ENCODE results near the gene DIP2B.

The DIP2B gene

DNA sequence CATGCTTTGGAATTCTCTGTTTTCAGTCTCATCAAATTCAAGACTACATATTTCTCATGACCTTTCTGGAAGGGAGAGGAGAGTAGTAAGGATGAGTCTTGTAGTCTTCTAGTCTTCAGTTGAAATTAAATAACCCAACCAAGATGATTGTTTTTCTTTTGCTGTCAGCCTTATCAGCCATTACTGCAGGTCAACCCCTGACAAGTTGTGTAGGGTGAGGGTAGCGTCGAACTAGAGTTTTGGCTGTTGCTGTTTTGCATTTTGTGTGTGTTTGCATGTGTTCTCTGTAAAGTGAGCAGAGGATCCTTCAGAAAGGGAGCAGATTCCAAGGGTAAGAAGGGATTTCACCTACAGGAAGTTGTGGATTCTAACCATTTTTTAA lies 28.4 kb downstream of the DIP2B start:
- POLR2A ChIA-PET, result no interaction called here
- no peak for DNase-seq (ENCODE audit: extremely low spot score)
- CTCF ChIA-PET, result interaction anchor here (0.7 kb wide), 1 partner anchor 451 kb away, joined by 3 read pairs; no protein-coding TSS in a partner anchor
- no peak for TF ChIP-seq ZNF384 (IDR thresholded peaks at IDR 0.05)
- TF ChIP-seq ELF4 (IDR thresholded peaks at IDR 0.05), result no peak
- no peak for TF ChIP-seq TARDBP (IDR thresholded peaks at IDR 0.05)
- TF ChIP-seq, protein P1, sequence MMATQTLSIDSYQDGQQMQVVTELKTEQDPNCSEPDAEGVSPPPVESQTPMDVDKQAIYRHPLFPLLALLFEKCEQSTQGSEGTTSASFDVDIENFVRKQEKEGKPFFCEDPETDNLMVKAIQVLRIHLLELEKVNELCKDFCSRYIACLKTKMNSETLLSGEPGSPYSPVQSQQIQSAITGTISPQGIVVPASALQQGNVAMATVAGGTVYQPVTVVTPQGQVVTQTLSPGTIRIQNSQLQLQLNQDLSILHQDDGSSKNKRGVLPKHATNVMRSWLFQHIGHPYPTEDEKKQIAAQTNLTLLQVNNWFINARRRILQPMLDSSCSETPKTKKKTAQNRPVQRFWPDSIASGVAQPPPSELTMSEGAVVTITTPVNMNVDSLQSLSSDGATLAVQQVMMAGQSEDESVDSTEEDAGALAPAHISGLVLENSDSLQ (IDR thresholded peaks at IDR 0.05), result no peak
- TF ChIP-seq FOXA1 (IDR thresholded peaks at IDR 0.05), result no peak

DNA sequence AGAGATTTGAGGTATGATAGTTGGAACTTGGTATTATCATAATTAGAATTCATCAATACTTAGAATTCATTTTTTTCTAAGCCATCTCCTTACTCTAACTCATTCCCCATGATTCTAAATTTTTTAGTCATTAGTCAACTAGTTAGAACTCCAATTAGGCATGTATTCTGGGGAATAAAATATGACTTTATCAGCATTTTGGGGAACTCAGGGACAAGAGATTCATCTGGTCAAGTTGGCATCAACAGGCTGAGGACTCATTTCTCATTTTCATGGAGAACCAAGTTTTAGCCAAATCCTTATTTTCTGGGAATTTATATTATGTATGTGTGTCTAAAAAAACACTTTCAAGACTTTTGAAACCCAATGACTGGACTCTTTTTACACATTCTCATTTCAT lies 29.2 kb downstream of the DIP2B start:
- CTCF ChIA-PET, result interaction anchor here (1.2 kb wide), 1 partner anchor 14 kb away, joined by 3 read pairs; no protein-coding TSS in a partner anchor

GRCh38 chr12:50536831-50537537 lies 32.2 kb downstream of the DIP2B start:
- ChIA-PET POLR2A (no interaction called here), CTCF (no interaction called here)
- TF ChIP-seq, protein P1 (IDR thresholded peaks at IDR 0.05), result no peak
- TF ChIP-seq SUZ12 (IDR thresholded peaks at IDR 0.05) (no peak), LEF1 (IDR thresholded peaks at IDR 0.05; ENCODE audit: borderline replicate concordance) (no peak), L3MBTL2 (conservative IDR thresholded peaks at IDR 0.05) (no peak), SP1 (IDR thresholded peaks at IDR 0.05) (no peak)
- no peak for DNase-seq (ENCODE audit: extremely low spot score)

More for the DNA sequence above, 29.2 kb downstream of the DIP2B start:
- POLR2A ChIA-PET, result no interaction called here
- no peak for DNase-seq (ENCODE audit: extremely low spot score)
- no peak for TF ChIP-seq FOXM1 (IDR thresholded peaks at IDR 0.05; ENCODE audit: borderline replicate concordance)
- no peak for TF ChIP-seq SUZ12 (IDR thresholded peaks at IDR 0.05)
- TF ChIP-seq L3MBTL2 (conservative IDR thresholded peaks at IDR 0.05), result no peak
- TF ChIP-seq, protein P1 (IDR thresholded peaks at IDR 0.05), result no peak
- TF ChIP-seq LEF1 (IDR thresholded peaks at IDR 0.05; ENCODE audit: borderline replicate concordance), result no peak
- TF ChIP-seq FOXK2 (IDR thresholded peaks at IDR 0.05), result no peak
- TF ChIP-seq SP1 (IDR thresholded peaks at IDR 0.05), result no peak
- no peak for TF ChIP-seq ZNF384 (IDR thresholded peaks at IDR 0.05)
- TF ChIP-seq CTBP1 (IDR thresholded peaks at IDR 0.05; ENCODE audit: borderline replicate concordance), result no peak
- TF ChIP-seq NFRKB (IDR thresholded peaks at IDR 0.05), result no peak
- no peak for TF ChIP-seq ARNT (IDR thresholded peaks at IDR 0.05)
- no peak for TF ChIP-seq ELF4 (IDR thresholded peaks at IDR 0.05)
- TF ChIP-seq FOXA1 (IDR thresholded peaks at IDR 0.05), result no peak
- TF ChIP-seq BHLHE40 (IDR thresholded peaks at IDR 0.05; ENCODE audit: borderline replicate concordance), result no peak
- no peak for TF ChIP-seq TARDBP (IDR thresholded peaks at IDR 0.05)
- TF ChIP-seq HDGF (IDR thresholded peaks at IDR 0.05; ENCODE audit: borderline replicate concordance), result no peak

DNA sequence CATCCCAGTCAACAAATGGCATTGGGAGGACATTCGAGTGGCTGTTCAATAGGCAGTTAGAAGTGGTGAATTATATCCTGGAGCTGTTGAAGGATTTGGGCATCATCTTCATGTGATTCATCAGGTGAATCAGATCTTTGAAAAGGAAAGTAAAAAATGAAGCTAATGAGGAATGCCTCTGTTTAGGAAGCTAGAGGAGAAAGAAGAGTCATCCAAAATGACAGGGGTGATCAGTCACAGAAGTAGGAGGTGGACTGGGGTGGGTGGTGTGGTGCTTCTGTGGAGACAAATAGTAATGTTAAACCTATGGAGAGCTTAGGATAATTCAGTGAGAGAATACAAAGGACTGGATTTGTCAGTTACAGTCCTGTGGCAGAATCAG lies 32.7 kb downstream of the DIP2B start:
- ChIA-PET CTCF (no interaction called here), POLR2A (no interaction called here)
- no peak for DNase-seq (ENCODE audit: extremely low spot score)
- TF ChIP-seq FOXM1 (IDR thresholded peaks at IDR 0.05; ENCODE audit: borderline replicate concordance) (no peak), ARNT (IDR thresholded peaks at IDR 0.05) (no peak), NFRKB (IDR thresholded peaks at IDR 0.05) (no peak), TARDBP (IDR thresholded peaks at IDR 0.05) (no peak), ELF4 (IDR thresholded peaks at IDR 0.05) (no peak), HDGF (IDR thresholded peaks at IDR 0.05; ENCODE audit: borderline replicate concordance) (no peak), FOXK2 (IDR thresholded peaks at IDR 0.05) (no peak), BHLHE40 (IDR thresholded peaks at IDR 0.05; ENCODE audit: borderline replicate concordance) (no peak), SUZ12 (IDR thresholded peaks at IDR 0.05) (no peak), LEF1 (IDR thresholded peaks at IDR 0.05; ENCODE audit: borderline replicate concordance) (no peak), CTBP1 (IDR thresholded peaks at IDR 0.05; ENCODE audit: borderline replicate concordance) (no peak), SP1 (IDR thresholded peaks at IDR 0.05) (no peak), L3MBTL2 (conservative IDR thresholded peaks at IDR 0.05) (no peak), FOXA1 (IDR thresholded peaks at IDR 0.05) (no peak), ZNF384 (IDR thresholded peaks at IDR 0.05) (no peak)
- TF ChIP-seq, protein P1 (IDR thresholded peaks at IDR 0.05), result no peak

DNA sequence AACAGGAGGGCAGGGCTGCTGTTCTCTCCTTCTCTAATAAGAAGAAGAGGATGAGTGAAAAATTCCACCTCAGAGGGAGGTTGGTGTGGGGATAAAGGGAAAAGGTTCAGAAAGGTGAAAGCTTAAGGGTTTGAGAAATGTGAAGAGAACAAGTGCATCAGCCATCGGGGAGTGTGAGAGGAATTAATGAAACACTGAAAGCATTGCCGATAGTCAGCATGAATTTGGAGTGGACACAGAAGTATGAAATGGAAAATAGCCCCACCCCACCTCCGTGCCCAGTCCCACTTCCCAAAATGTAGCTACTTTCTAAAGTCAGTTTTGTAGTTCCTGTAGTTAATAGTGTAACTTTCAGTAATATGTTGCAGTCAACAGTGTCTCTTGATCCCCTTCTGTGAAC lies 33.4 kb downstream of the DIP2B start:
- ChIA-PET CTCF (interaction anchor here (1.2 kb wide), 1 partner anchor 100 kb away, joined by 4 read pairs; no protein-coding TSS in a partner anchor), POLR2A (no interaction called here)
- DNase-seq (ENCODE audit: extremely low spot score), result no peak
- no peak for TF ChIP-seq SP1 (IDR thresholded peaks at IDR 0.05)
- TF ChIP-seq BHLHE40 (IDR thresholded peaks at IDR 0.05; ENCODE audit: borderline replicate concordance), result no peak
- TF ChIP-seq LEF1 (IDR thresholded peaks at IDR 0.05; ENCODE audit: borderline replicate concordance), result no peak
- TF ChIP-seq HDGF (IDR thresholded peaks at IDR 0.05; ENCODE audit: borderline replicate concordance), result no peak
- TF ChIP-seq SUZ12 (IDR thresholded peaks at IDR 0.05), result no peak
- TF ChIP-seq NFRKB (IDR thresholded peaks at IDR 0.05), result no peak
- TF ChIP-seq ARNT (IDR thresholded peaks at IDR 0.05), result no peak
- TF ChIP-seq FOXA1 (IDR thresholded peaks at IDR 0.05), result no peak

DNA sequence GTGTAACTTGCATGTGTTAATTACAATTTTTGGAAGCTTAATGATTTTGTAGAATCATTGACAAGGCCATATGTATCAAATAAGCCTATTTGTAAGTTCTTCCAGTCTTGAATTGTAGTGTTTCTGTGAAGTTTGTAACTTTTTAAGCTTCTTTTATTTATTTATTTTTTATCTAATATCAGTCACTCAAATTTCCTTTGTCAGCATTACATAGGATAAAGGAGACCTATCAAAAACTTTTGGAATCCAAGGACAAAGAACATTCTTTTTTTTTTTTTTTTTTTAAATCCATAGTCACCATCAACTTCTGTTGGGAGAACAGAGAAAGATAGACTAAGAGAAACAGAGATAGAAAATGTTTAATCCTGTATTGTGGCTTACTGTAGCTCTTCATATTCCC lies 36.4 kb downstream of the DIP2B start:
- TF ChIP-seq TARDBP (IDR thresholded peaks at IDR 0.05), result no peak
- TF ChIP-seq ARNT (IDR thresholded peaks at IDR 0.05), result no peak
- TF ChIP-seq, protein P1 (IDR thresholded peaks at IDR 0.05), result no peak
- TF ChIP-seq BHLHE40 (IDR thresholded peaks at IDR 0.05; ENCODE audit: borderline replicate concordance), result no peak
- no peak for TF ChIP-seq HDGF (IDR thresholded peaks at IDR 0.05; ENCODE audit: borderline replicate concordance)
- no peak for TF ChIP-seq FOXM1 (IDR thresholded peaks at IDR 0.05; ENCODE audit: borderline replicate concordance)
- no peak for TF ChIP-seq LEF1 (IDR thresholded peaks at IDR 0.05; ENCODE audit: borderline replicate concordance)
- no peak for TF ChIP-seq CTBP1 (IDR thresholded peaks at IDR 0.05; ENCODE audit: borderline replicate concordance)
- TF ChIP-seq FOXK2 (IDR thresholded peaks at IDR 0.05), result no peak
- TF ChIP-seq NFRKB (IDR thresholded peaks at IDR 0.05), result no peak
- TF ChIP-seq ELF4 (IDR thresholded peaks at IDR 0.05), result no peak
- no peak for TF ChIP-seq L3MBTL2 (conservative IDR thresholded peaks at IDR 0.05)
- no peak for TF ChIP-seq SP1 (IDR thresholded peaks at IDR 0.05)
- no peak for TF ChIP-seq FOXA1 (IDR thresholded peaks at IDR 0.05)
- TF ChIP-seq SUZ12 (IDR thresholded peaks at IDR 0.05), result no peak
- TF ChIP-seq ZNF384 (IDR thresholded peaks at IDR 0.05), result no peak
- no peak for DNase-seq (ENCODE audit: extremely low spot score)
- ChIA-PET CTCF (no interaction called here), POLR2A (no interaction called here)

Measured in HEK293T (cell line).